ENCODE results near the gene WSB2.

GRCh38 chr12:118109088-118109487, 48.1 kb upstream of the WSB2 start:
- no peak for TF ChIP-seq CTCF (IDR thresholded peaks at IDR 0.05 in 8 of 11, conservative IDR thresholded peaks at IDR 0.05 in 3 of 11)
- no peak for TF ChIP-seq POLR2A (IDR thresholded peaks at IDR 0.05)
- no peak for TF ChIP-seq POLR2AphosphoS5 (IDR thresholded peaks at IDR 0.05)

All from spleen (tissue), 7 donors.